GM18498 (cell line): ENCODE data around the gene ADAM15.

Source experiments
- ATAC-seq: cut with Tn5 transposase; IDR thresholded peaks from one replicate; pipeline ENCODE4 v1.9.1; 2021; ENCODE audit warnings: mild to moderate bottlenecking, moderate library complexity; ENCODE audit not compliant: unreplicated experiment

The ADAM15 gene

DNA sequence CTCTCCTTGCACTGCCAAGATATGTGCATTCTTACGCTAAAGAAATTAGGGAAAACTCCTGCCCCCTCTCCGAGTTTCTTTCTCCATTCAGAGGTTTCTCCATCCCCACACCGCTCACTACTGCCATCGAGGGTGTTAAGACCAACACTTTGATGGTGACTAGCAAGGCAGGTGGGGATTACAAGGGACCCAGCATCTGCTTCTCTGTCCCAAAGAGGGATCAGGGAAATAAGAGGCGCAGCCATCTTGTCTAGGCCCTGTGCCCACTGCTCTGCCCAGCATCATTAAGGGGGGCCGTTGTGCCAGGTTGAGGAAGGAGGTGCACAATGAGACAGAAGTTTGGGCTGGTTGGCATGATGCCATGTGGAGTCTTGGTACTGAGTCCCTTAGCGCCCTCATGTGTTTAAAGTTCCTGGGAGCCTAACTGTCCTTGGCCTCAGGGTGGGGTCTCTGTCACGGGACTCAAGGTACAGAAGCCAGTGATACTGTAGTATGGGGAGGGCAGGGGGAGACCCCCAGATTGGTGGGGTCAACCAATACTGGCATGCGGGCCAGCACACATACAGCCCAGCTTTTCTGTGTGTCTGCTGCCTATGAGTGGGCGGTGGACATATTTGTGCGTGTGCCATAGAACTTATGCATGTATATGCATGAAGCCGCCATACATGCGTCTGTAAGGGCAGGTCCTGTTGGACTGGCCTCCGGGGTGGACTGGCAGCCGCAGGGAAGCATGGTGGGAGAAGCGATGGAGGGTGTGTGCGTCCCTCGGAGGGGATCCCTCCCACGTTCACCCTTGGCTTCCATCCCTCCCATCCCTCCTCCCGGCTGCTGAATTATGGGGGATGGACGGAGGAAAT is 33.0 kb downstream of the ADAM15 start:
- peak; percentile 1 for ATAC-seq

DNA sequence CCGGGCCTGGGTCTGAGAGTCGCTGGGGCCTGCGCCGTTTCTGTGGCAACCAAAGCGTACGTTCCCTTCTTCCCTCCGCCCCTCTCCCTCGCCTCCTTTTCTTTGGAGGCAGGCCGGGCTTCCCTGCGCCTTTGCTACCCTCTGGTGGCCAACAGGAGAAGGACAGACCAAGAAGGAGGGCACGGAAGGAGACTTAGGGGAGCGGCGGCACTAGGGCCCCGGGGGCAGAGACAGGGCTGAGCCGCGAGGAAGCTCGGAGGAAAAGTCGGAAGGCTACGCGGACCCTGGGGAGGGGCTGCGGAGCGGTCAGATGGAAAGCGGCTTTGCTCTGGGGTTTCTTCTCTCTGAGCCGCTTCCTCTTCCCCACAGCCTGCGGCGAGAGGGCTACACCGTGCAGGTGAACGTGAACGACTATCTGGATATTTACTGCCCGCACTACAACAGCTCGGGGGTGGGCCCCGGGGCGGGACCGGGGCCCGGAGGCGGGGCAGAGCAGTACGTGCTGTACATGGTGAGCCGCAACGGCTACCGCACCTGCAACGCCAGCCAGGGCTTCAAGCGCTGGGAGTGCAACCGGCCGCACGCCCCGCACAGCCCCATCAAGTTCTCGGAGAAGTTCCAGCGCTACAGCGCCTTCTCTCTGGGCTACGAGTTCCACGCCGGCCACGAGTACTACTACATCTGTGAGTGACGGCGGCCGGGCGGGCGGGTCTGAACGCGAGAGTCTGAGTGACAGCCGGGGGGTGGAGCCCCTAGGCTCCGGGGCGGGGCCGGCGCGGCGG is 33.8 kb downstream of the ADAM15 start:
- ATAC-seq, result peak; percentile 79

DNA sequence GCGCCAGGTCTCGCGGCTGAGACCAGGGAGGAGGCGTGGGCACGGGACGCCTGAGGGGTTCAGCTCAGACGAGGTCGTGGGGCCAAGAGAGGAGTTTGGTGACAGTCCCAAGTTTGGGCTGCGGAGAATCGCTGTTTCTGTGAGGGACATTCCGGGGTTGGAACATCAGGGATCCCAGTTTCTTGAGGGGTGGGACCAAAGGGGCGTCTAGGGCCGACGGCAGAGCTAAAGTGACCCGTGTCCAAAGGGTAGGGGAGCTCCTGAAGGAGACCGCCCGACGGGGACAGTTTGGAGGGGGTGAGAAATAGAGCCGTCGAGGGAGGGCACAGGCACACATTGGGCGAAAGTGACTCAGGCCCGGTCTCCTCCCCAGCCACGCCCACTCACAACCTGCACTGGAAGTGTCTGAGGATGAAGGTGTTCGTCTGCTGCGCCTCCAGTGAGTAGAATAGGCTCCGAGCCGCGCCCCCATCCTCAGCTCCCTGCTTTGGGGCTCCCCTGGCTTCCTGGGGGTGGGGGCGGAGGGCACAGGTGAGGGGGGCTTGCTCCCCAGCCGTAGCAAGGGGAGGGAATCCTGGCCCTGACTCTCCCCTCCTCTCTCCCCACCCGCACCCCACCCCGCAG is 34.5 kb downstream of the ADAM15 start:
- ATAC-seq, result no peak

DNA sequence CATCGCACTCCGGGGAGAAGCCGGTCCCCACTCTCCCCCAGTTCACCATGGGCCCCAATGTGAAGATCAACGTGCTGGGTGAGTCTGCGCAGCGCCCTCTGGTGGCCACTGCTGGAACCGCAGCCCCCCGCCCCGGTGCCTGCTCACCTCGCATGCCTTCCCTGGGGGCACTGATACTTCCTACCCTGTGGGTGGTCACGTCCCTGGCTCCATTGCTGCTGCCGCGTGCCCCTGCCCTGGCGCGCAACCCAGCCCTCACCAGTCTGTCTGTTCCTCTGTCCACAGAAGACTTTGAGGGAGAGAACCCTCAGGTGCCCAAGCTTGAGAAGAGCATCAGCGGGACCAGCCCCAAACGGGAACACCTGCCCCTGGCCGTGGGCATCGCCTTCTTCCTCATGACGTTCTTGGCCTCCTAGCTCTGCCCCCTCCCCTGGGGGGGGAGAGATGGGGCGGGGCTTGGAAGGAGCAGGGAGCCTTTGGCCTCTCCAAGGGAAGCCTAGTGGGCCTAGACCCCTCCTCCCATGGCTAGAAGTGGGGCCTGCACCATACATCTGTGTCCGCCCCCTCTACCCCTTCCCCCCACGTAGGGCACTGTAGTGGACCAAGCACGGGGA is 35.1 kb downstream of the ADAM15 start:
- no peak for ATAC-seq

- ATAC-seq, result no peak
Observed at GRCh38 chr1:155086856-155087535, 35.9 kb downstream of the ADAM15 start.

DNA sequence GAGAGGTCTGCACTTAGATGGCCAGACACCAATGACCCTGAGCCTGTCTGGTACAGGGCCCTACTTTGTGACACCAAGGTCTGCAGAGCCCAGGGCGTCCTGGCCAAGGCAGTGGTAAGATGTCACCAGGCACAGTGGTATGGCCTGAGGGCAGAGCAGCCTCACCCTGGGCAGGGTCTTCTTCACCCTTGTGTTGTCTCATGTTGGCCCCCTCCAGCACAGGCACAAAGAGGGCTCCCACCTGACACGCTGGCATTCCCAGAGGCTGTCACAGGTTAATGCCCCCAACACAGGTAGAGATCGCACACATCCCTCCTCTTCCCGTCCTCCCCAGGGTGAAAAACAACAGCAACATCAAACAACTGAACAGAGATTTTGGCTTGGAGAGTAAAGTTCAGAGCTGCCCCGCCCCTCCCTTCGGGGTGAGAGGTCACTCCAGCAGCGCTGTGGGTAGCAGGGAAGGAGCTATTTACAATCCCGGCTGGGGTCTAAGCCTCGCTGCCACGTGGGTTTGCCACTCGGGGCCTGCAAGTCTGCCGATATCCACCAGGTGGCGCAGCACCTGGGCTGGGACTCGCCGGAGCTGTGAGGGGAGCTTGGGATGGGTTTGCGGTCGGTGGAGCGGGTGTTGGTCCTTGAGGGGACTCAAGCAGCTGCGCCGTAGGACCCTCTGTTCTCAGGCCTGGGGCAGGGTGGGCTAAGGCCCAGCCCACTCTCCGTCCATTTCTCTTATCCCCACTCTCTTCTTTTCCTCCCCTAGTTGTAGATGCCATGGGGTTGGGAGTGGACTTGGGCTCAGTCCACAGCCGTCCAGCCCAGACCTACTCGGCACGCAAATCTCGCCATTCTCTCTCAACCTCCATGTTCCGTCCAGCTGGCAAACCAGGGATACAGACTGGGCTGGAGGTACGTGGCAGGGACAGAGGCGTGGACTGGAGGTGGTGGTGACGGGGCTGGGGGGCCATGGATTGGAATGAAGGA is 40.2 kb downstream of the ADAM15 start:
- ATAC-seq, result no peak

- ATAC-seq, result no peak
Observed at GRCh38 chr1:155092131-155092530, 41.0 kb downstream of the ADAM15 start.

GRCh38 chr1:155092641-155093040 is 41.5 kb downstream of the ADAM15 start:
- ATAC-seq, result no peak

DNA sequence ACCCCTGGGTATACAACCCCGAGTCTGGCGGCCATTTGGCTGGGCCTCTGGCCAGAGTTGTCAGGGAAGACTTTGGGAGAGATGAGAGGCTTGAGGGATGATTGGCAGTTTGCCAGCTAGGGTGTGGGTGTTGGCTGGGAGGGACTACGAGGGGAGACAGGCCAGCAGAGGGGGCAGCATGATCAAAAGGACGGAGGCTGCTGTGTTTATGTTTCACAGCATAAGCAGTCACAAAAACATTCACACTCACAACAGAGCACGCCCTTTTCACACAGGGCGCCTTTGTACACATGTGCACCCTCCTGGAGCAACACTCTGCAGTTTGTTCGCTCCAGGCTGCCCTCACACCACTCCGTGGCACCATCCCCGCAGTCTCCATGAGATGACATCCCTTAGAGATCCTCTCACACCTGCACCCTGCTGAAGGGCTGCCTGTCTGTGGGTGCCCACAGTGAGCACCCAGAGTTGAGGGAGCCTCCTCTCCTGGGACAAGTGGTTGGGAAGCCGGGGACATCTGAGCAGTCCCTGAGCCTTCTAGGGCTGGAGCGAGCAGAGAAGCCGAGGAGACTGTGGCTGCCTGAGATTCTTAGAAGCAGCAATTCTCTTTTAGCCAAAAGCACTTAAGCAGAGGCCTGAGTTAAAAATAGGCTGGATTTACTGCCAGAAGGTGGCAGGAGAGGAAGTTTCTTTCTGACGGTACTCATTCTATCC is 43.0 kb downstream of the ADAM15 start:
- ATAC-seq, result no peak

DNA sequence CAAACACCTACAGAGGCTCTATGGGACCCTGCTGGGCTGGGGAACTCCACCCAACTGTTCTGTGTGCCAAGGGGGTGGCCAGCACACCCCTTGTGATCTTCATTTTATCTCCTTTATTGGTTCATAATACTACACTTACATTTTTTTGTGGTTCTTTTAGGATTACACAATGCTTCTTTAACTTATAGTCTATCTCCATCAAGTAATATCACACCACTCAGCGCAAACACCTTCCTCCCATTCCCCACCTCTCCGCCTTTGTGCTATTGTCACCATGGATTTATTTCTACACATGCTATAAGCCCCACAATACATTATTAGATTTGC is 43.5 kb downstream of the ADAM15 start:
- ATAC-seq, result no peak

- ATAC-seq, result no peak
Observed at GRCh38 chr1:155099331-155099730, 48.2 kb downstream of the ADAM15 start.

DNA sequence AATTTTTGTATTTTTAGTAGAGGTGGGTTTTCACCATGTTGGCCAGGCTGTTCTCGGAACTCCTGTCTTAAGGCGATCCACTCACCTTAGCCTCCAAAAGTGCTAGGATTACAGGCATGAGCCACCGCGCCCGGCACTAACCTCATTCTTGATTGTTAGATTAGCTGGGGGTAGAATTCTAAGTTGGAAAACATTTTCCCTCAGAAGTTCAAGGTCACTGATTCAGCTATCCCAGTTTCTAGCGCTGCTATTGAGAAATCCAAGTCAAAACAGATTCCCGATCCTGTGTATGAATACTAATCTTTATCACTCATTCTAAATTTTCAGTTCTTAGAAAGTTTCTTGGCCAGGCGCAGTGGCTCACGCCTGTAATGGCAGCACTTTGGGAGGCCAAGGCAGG is 52.2 kb downstream of the ADAM15 start:
- ATAC-seq, result no peak

- ATAC-seq, result no peak
Observed at GRCh38 chr1:155104605-155105534, 53.8 kb downstream of the ADAM15 start.

- ATAC-seq, result no peak
Observed at GRCh38 chr1:155105604-155106011, 54.5 kb downstream of the ADAM15 start.

GRCh38 chr1:155106862-155107261 is 55.7 kb downstream of the ADAM15 start:
- no peak for ATAC-seq

DNA sequence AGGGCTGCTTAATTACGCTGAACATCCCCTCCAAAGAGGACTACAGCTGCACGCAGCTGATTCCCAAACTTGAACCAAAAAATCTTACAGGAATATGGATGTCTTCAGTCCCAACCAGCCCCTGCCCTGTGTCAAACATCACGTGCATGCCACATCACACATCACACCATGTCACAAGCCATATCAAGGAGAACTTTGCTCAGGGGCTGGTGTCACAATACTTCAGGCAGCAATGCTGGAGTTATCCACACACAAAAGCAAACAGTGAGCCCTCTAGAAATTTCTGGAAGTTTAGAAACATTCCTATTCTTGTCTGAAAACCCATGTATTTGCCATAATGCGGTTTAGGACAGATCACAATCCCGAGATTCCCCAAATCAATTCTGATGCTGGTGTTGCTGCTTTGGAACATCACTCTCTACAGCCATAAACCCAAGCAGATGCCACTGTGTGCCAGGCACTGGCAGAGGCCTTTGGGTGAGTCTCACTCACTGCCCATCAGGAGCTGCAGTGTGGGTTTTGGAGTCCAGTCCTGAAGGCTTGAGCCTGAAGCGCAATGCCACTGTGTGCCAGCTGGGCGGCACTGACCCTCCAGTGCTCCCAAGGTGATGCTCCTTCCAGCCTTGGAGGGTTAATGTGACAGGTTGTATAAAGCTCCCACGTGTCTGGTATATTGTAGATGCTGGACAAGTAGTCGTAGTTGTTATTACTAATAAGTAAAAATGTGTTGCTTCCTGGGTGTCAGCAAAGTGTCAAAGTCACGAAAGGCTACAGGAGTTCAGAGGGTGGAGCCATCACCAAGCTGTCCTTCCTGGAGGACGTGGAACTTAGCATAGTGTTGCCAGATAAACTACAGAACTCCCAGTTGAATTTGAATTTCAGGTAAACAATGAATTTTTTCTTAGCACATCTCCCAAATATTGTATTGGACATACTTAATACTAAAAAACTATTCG is 56.5 kb downstream of the ADAM15 start:
- no peak for ATAC-seq

GRCh38 chr1:155108296-155108695 is 57.2 kb downstream of the ADAM15 start:
- no peak for ATAC-seq
